ENCODE data around the gene GALNT11.

Gene GALNT11

GRCh38 chr7:152128741-152129461 lies 103.4 kb downstream of the GALNT11 start:
- H3K9ac ChIP-seq (ENCODE audit: low read length): no peak overlapping the region
- no peaks in the 10 kb centered on the region for H3K27me3 ChIP-seq (ENCODE audit: control insufficient read depth, insufficient read depth, low read length)
- no peaks in the 10 kb centered on the region for H3K4me1 ChIP-seq (ENCODE audit: control insufficient read depth, insufficient read depth, low read length)
- H3K36me3 ChIP-seq (ENCODE audit: control insufficient read depth, insufficient read depth, low read length): peaks cover 7% of the 10 kb centered on the region
- H3K9me3 ChIP-seq (ENCODE audit: control insufficient read depth, low read length): no peaks in the 10 kb centered on the region
- H3K4me3 ChIP-seq (ENCODE audit: low read length): no peak overlapping the region

- Histone ChIP-seq H3K9me3 (ENCODE audit: control insufficient read depth, low read length) (no peaks in the 10 kb centered on the region), H3K9ac (ENCODE audit: low read length) (no peak overlapping the region), H3K4me1 (ENCODE audit: control insufficient read depth, insufficient read depth, low read length) (no peaks in the 10 kb centered on the region), H3K36me3 (ENCODE audit: control insufficient read depth, insufficient read depth, low read length) (no peaks in the 10 kb centered on the region), H3K4me3 (ENCODE audit: low read length) (no peak overlapping the region), H3K27me3 (ENCODE audit: control insufficient read depth, insufficient read depth, low read length) (no peaks in the 10 kb centered on the region)
These were observed 104.2 kb downstream of the GALNT11 start for GRCh38 chr7:152129682-152130081.

GRCh38 chr7:152130658-152131590 lies 105.5 kb downstream of the GALNT11 start:
- Histone ChIP-seq H3K36me3 (ENCODE audit: control insufficient read depth, insufficient read depth, low read length) (no peaks in the 10 kb centered on the region), H3K4me1 (ENCODE audit: control insufficient read depth, insufficient read depth, low read length) (no peaks in the 10 kb centered on the region), H3K4me3 (ENCODE audit: low read length) (no peak overlapping the region), H3K9ac (ENCODE audit: low read length) (no peak overlapping the region), H3K9me3 (ENCODE audit: control insufficient read depth, low read length) (no peaks in the 10 kb centered on the region), H3K27me3 (ENCODE audit: control insufficient read depth, insufficient read depth, low read length) (no peaks in the 10 kb centered on the region)

GRCh38 chr7:152131981-152132494 lies 106.6 kb downstream of the GALNT11 start:
- no peaks in the 10 kb centered on the region for H3K36me3 ChIP-seq (ENCODE audit: control insufficient read depth, insufficient read depth, low read length)
- H3K9me3 ChIP-seq (ENCODE audit: control insufficient read depth, low read length): no peaks in the 10 kb centered on the region
- H3K27me3 ChIP-seq (ENCODE audit: control insufficient read depth, insufficient read depth, low read length): no peaks in the 10 kb centered on the region
- no peaks in the 10 kb centered on the region for H3K4me1 ChIP-seq (ENCODE audit: control insufficient read depth, insufficient read depth, low read length)
- H3K4me3 ChIP-seq (ENCODE audit: low read length): no peak overlapping the region
- no peak overlapping the region for H3K9ac ChIP-seq (ENCODE audit: low read length)

GRCh38 chr7:152132812-152133211 lies 107.3 kb downstream of the GALNT11 start:
- no peaks in the 10 kb centered on the region for H3K4me1 ChIP-seq (ENCODE audit: control insufficient read depth, insufficient read depth, low read length)
- H3K36me3 ChIP-seq (ENCODE audit: control insufficient read depth, insufficient read depth, low read length): no peaks in the 10 kb centered on the region
- H3K27me3 ChIP-seq (ENCODE audit: control insufficient read depth, insufficient read depth, low read length): no peaks in the 10 kb centered on the region
- no peak overlapping the region for H3K4me3 ChIP-seq (ENCODE audit: low read length)
- H3K9ac ChIP-seq (ENCODE audit: low read length): no peak overlapping the region
- no peaks in the 10 kb centered on the region for H3K9me3 ChIP-seq (ENCODE audit: control insufficient read depth, low read length)

DNA sequence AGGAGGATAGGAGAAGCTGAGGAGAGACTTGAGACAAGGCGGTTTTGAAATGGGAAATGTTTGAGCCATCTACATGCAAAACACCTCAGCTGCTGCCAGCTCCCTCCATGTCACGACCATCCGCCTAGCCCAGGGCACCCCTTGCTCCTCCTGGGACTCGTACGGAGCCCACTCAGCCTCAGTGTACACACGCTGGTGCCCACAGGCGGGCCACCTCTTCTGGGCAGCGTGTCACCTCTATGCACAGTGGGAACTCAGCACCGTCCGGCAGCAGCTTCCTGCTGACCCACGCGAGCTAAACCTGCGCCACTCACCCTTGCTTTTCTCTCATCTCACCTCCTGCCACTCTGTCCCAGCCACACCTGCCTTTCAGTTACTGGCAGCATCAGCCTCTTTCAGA lies 108.3 kb downstream of the GALNT11 start:
- Histone ChIP-seq H3K4me3 (ENCODE audit: low read length) (no peak overlapping the region), H3K27me3 (ENCODE audit: control insufficient read depth, insufficient read depth, low read length) (no peaks in the 10 kb centered on the region), H3K9ac (ENCODE audit: low read length) (no peak overlapping the region), H3K9me3 (ENCODE audit: control insufficient read depth, low read length) (no peaks in the 10 kb centered on the region), H3K36me3 (ENCODE audit: control insufficient read depth, insufficient read depth, low read length) (peaks cover 4% of the 10 kb centered on the region), H3K4me1 (ENCODE audit: control insufficient read depth, insufficient read depth, low read length) (no peaks in the 10 kb centered on the region)

DNA sequence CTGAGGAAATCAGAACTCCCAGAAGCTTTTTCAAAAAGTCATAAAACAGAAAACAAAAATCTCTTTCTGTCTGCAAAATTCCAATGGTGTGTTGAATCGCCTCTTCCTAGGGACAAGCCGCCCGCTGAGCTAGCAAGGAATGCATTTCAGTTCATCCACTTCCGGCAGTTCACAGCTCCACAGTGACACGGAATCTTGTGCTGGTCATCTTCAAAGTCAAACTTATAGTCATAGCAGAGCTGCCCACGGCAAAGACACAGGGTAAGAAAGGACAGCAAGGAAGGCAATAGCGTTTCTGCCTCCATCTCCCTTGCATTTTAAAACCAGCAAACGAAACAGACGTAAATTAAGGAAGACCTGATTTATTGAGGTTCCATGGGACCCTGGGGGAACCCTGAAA lies 111.2 kb downstream of the GALNT11 start:
- H3K9me3 ChIP-seq (ENCODE audit: control insufficient read depth, low read length): no peaks in the 10 kb centered on the region
- H3K9ac ChIP-seq (ENCODE audit: low read length): no peak overlapping the region
- peaks cover 9% of the 10 kb centered on the region for H3K36me3 ChIP-seq (ENCODE audit: control insufficient read depth, insufficient read depth, low read length)
- H3K27me3 ChIP-seq (ENCODE audit: control insufficient read depth, insufficient read depth, low read length): no peaks in the 10 kb centered on the region
- H3K4me3 ChIP-seq (ENCODE audit: low read length): no peak overlapping the region
- no peaks in the 10 kb centered on the region for H3K4me1 ChIP-seq (ENCODE audit: control insufficient read depth, insufficient read depth, low read length)

DNA sequence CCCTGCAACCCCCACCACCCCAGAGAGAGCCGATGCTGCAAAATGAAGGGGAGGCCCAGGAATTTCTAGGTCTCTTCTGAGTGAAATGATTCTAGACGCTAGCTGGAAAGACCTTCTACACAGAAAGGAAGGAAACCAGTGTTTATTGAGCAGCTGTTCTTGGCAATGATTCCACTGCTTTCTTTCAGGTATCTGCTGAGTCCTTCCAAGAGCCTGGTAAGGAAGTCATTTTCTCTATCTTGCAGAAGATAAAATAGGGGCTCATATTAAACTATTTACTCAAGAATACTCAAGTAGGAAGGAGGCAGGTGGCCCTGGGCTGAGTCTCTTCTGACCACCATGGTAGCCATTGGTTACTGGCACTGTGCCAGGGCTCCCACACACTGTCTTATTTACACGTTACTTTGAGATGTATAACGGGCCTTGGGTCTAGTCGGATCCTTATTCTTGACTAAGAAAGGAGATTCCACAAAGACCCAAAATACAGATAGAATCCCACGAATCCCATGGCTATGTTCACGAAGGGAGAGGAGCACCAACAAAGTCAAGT lies 112.1 kb downstream of the GALNT11 start:
- Histone ChIP-seq H3K9ac (ENCODE audit: low read length) (no peak overlapping the region), H3K27me3 (ENCODE audit: control insufficient read depth, insufficient read depth, low read length) (no peaks in the 10 kb centered on the region), H3K9me3 (ENCODE audit: control insufficient read depth, low read length) (no peaks in the 10 kb centered on the region), H3K4me1 (ENCODE audit: control insufficient read depth, insufficient read depth, low read length) (no peaks in the 10 kb centered on the region), H3K36me3 (ENCODE audit: control insufficient read depth, insufficient read depth, low read length) (peaks cover 9% of the 10 kb centered on the region), H3K4me3 (ENCODE audit: low read length) (no peak overlapping the region)

- H3K36me3 ChIP-seq (ENCODE audit: control insufficient read depth, insufficient read depth, low read length): peaks cover 22% of the 10 kb centered on the region
These were observed 114.6 kb downstream of the GALNT11 start for GRCh38 chr7:152140067-152140466.

DNA sequence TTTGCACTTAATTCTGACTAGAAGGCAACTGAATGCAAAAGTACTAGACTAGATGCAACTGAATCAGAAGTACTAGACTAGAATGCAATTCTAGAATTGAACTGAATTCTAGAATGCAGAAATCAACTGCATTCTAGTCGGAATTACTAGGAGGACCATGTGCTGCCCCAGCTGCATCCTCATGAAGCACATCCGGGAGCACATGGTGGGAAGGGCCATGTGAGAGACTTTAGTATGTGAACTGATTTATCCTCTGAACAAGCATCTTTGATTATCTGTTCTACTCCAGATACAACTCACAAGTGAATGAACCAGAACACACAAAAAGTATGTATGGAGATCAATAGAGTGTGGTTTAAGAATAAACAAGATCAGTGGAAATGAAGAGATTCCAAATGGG lies 115.1 kb downstream of the GALNT11 start:
- H3K36me3 ChIP-seq (ENCODE audit: control insufficient read depth, insufficient read depth, low read length): peaks cover 27% of the 10 kb centered on the region

More at GRCh38 chr7:152140067-152140466, 114.6 kb downstream of the GALNT11 start:
- Histone ChIP-seq H3K4me1 (ENCODE audit: control insufficient read depth, insufficient read depth, low read length) (no peaks in the 10 kb centered on the region), H3K9ac (ENCODE audit: low read length) (no peak overlapping the region), H3K9me3 (ENCODE audit: control insufficient read depth, low read length) (no peaks in the 10 kb centered on the region), H3K27me3 (ENCODE audit: control insufficient read depth, insufficient read depth, low read length) (no peaks in the 10 kb centered on the region), H3K4me3 (ENCODE audit: low read length) (no peak overlapping the region)

GRCh38 chr7:152142976-152143595 lies 117.6 kb downstream of the GALNT11 start:
- Histone ChIP-seq H3K9me3 (ENCODE audit: control insufficient read depth, low read length) (no peaks in the 10 kb centered on the region), H3K4me1 (ENCODE audit: control insufficient read depth, insufficient read depth, low read length) (no peaks in the 10 kb centered on the region), H3K36me3 (ENCODE audit: control insufficient read depth, insufficient read depth, low read length) (peaks cover 26% of the 10 kb centered on the region), H3K4me3 (ENCODE audit: low read length) (no peak overlapping the region), H3K27me3 (ENCODE audit: control insufficient read depth, insufficient read depth, low read length) (no peaks in the 10 kb centered on the region), H3K9ac (ENCODE audit: low read length) (no peak overlapping the region)

More for the DNA sequence above, 115.1 kb downstream of the GALNT11 start:
- H3K9ac ChIP-seq (ENCODE audit: low read length): no peak overlapping the region
- no peaks in the 10 kb centered on the region for H3K9me3 ChIP-seq (ENCODE audit: control insufficient read depth, low read length)
- no peak overlapping the region for H3K4me3 ChIP-seq (ENCODE audit: low read length)
- H3K4me1 ChIP-seq (ENCODE audit: control insufficient read depth, insufficient read depth, low read length): no peaks in the 10 kb centered on the region
- H3K27me3 ChIP-seq (ENCODE audit: control insufficient read depth, insufficient read depth, low read length): no peaks in the 10 kb centered on the region
